Tibial nerve (tissue), 4 donors: ENCODE data around the gene DOCK1. TPM values are rescaled to one million over a fixed set of nuclear protein-coding genes. Genes with fewer than 3 reads are reported as not detected.

ENCODE experiments used
- DNase-seq, 2 donors: peaks; one replicate each; pipeline ENCODE4 v3.0.0-alpha.2; 2019; ENCODE audit warnings: low spot score in 2 of 2
- H3K27ac ChIP-seq, 4 donors: fragments of 200-600 bp; sonication (generic) in 3 of 4; one replicate each; pipeline ENCODE4 v1.5.1; 2017 to 2019; ENCODE audit warnings: mild to moderate bottlenecking in 1 of 4
- H3K27me3 ChIP-seq, 2 donors: fragments of 200-600 bp; sonication (generic) in 1 of 2; one replicate each; pipeline versions ENCODE4 v1.5.1 to v1.6.0; 2017 to 2019
- H3K36me3 ChIP-seq, 3 donors: fragments of 200-600 bp; sonication (generic); one replicate each; pipeline ENCODE4 v1.5.1; 2018 to 2019
- H3K4me1 ChIP-seq, 4 donors: fragments of 200-600 bp; sonication (generic) in 3 of 4; one replicate each; pipeline ENCODE4 v1.5.1; 2017 to 2019
- H3K4me3 ChIP-seq, 4 donors: fragments of 200-600 bp; sonication (generic) in 3 of 4; one replicate each; pipeline ENCODE4 v1.5.1; 2017 to 2019; ENCODE audit warnings: mild to moderate bottlenecking in 1 of 4, moderate library complexity in 1 of 4
- H3K9me3 ChIP-seq, 4 donors: fragments of 200-600 bp; sonication (generic) in 3 of 4; one replicate each; pipeline ENCODE4 v1.5.1; 2017 to 2019
- EP300 ChIP-seq, 2 donors: sonication (generic); formaldehyde crosslinking; IDR thresholded peaks; one replicate each; pipeline ENCODE4 v1.6.1; 2017; ENCODE audit warnings: antibody characterized with exemption in 2 of 2, mild to moderate bottlenecking in 1 of 2
- POLR2A ChIP-seq, 2 donors: fragments of 450-650 bp; IDR thresholded peaks; one replicate each; pipeline ENCODE4 v1.6.1; 2017; ENCODE audit warnings: antibody characterized with exemption in 2 of 2, mild to moderate bottlenecking in 2 of 2, moderate library complexity in 2 of 2
- WGBS, 2 donors: methylation state at CpG; one replicate each; pipeline ENCODE4 v1.1.5; 2018; 5-methylcytosine and 5-hydroxymethylcytosine counted together
- total RNA-seq, 4 donors: library from RNA; depleted of rRNA; stranded (reverse); fragments of >200 nt; gene quantifications; one replicate each; pipeline ENCODE4 v1.1.0, GENCODE V29; 2016
- TF ChIP-seq, protein P1 (sequence below), 5 experiments: fragments of 200-600 bp in 3 of 5; fragments of 450-650 bp in 2 of 5; sonication (generic) in 3 of 5; IDR thresholded peaks; one replicate each; pipeline ENCODE4 v1.5.1; 2016 to 2019; ENCODE audit warnings: antibody characterized with exemption in 5 of 5, mild to moderate bottlenecking in 3 of 5, moderate library complexity in 2 of 5

Gene DOCK1
- total RNA-seq, 4 donors from 2014 or later = 57.3 to 76.7 (median 63.7) TPM

DNA sequence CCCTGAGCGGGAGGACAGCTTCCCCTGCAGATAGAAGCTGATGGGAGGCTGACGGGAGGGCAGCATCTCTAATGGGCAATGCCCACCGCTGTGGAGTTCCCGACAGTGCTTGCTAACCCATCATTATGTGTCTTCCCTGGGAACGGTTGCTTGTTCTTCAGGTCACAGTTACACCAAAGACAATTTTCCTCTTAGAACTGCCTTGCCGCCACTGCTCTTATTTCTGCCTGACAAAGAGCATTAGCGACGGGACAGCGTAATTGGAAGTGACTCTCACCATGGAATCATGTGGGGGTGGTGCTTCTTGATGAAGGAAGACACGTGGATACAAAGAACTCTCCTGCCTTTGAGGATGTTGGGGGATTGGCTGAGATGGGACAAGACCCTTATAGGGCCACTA, 562.6 kb downstream of the DOCK1 start:
- Histone ChIP-seq H3K4me1 (no peaks in the 10 kb centered on the region), H3K27me3 (no peaks in the 10 kb centered on the region), H3K9me3 (no peaks in the 10 kb centered on the region), H3K4me3 (no peak overlapping the region), H3K36me3 (no peaks in the 10 kb centered on the region), H3K27ac (no peak overlapping the region)
- 81 to 83% methylated on average over 10 of the region's 10 CpGs for WGBS, 2 donors
- TF ChIP-seq POLR2A (IDR thresholded peaks at IDR 0.05) (no peak), EP300 (IDR thresholded peaks at IDR 0.05) (no peak)
- TF ChIP-seq, protein P1, sequence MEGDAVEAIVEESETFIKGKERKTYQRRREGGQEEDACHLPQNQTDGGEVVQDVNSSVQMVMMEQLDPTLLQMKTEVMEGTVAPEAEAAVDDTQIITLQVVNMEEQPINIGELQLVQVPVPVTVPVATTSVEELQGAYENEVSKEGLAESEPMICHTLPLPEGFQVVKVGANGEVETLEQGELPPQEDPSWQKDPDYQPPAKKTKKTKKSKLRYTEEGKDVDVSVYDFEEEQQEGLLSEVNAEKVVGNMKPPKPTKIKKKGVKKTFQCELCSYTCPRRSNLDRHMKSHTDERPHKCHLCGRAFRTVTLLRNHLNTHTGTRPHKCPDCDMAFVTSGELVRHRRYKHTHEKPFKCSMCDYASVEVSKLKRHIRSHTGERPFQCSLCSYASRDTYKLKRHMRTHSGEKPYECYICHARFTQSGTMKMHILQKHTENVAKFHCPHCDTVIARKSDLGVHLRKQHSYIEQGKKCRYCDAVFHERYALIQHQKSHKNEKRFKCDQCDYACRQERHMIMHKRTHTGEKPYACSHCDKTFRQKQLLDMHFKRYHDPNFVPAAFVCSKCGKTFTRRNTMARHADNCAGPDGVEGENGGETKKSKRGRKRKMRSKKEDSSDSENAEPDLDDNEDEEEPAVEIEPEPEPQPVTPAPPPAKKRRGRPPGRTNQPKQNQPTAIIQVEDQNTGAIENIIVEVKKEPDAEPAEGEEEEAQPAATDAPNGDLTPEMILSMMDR (IDR thresholded peaks at IDR 0.05) = no peak
- DNase-seq = no peak

DNA sequence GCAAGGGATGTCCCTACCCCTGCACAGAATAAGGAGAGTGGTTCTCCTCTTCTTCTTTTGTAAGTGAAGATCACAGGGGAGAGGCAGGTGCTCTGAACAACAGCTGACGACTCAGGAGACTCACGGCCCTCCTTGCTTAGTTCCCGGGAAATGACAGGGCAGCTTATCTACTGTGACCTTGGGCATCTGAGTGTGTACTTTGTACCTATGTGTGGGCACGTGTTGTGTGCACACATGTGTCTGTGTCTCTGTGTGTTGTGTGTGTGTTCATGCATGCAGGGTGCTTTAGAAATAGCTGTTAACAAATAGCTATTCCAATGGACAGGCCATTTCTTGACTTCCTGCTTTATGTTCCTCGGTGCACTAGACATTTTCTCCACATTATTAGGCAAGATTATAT, 563.4 kb downstream of the DOCK1 start:
- no peak overlapping the region for H3K27ac ChIP-seq
- H3K4me1 ChIP-seq = no peaks in the 10 kb centered on the region
- TF ChIP-seq POLR2A (IDR thresholded peaks at IDR 0.05) (no peak), EP300 (IDR thresholded peaks at IDR 0.05) (no peak)
- TF ChIP-seq, protein P1 (IDR thresholded peaks at IDR 0.05) = no peak
- DNase-seq = no peak
- WGBS, 2 donors = 81 to 85% methylated on average over 5 of the region's 5 CpGs
- no peak overlapping the region for H3K4me3 ChIP-seq
- no peaks in the 10 kb centered on the region for H3K36me3 ChIP-seq
- no peaks in the 10 kb centered on the region for H3K9me3 ChIP-seq
- H3K27me3 ChIP-seq = no peaks in the 10 kb centered on the region

GRCh38 chr10:127470911-127471310, 565.7 kb downstream of the DOCK1 start:
- H3K36me3 ChIP-seq = no peaks in the 10 kb centered on the region
- no peak overlapping the region for H3K4me3 ChIP-seq
- DNase-seq = no peak
- H3K27ac ChIP-seq = no peak overlapping the region
- no peak for TF ChIP-seq POLR2A (IDR thresholded peaks at IDR 0.05)
- no peak for TF ChIP-seq EP300 (IDR thresholded peaks at IDR 0.05)
- TF ChIP-seq, protein P1 (IDR thresholded peaks at IDR 0.05) = no peak
- H3K27me3 ChIP-seq = no peaks in the 10 kb centered on the region
- WGBS, 2 donors = 67 to 68% methylated on average over 5 of the region's 5 CpGs
- no peaks in the 10 kb centered on the region for H3K4me1 ChIP-seq
- H3K9me3 ChIP-seq = no peaks in the 10 kb centered on the region

DNA sequence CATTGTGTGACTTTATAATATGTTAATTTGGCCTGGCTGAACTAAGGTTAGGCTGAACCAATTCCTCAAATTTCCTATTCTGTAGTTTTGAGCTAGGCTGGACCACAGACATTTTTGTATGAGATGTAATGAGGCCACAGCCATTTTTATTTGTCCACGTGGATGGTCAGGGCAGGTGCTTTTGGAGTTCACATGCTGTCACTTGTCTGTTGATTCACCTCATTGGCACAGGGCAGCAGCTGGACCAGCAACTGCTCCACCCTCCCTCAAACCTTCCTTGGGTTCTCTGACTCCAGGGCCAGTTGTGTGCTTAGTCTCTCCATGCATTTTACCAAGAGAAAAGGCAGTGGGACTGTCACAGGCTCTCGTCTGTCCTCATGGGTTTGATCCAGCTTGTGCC, 567.7 kb downstream of the DOCK1 start:
- no peak for DNase-seq
- TF ChIP-seq POLR2A (IDR thresholded peaks at IDR 0.05) (no peak), EP300 (IDR thresholded peaks at IDR 0.05) (no peak)
- TF ChIP-seq, protein P1 (IDR thresholded peaks at IDR 0.05) = no peak
- Histone ChIP-seq H3K4me3 (no peak overlapping the region), H3K4me1 (no peaks in the 10 kb centered on the region), H3K36me3 (no peaks in the 10 kb centered on the region), H3K9me3 (no peaks in the 10 kb centered on the region), H3K27ac (no peak overlapping the region), H3K27me3 (no peaks in the 10 kb centered on the region)
- 58 to 75% methylated on average over 2 of the region's 2 CpGs for WGBS, 2 donors

GRCh38 chr10:127474501-127474900, 569.3 kb downstream of the DOCK1 start:
- DNase-seq = no peak
- Histone ChIP-seq H3K27ac (no peak overlapping the region), H3K4me3 (no peak overlapping the region), H3K4me1 (no peaks in the 10 kb centered on the region), H3K27me3 (no peaks in the 10 kb centered on the region), H3K36me3 (no peaks in the 10 kb centered on the region), H3K9me3 (no peaks in the 10 kb centered on the region)
- 0 to 45% methylated on average over 2 of the region's 2 CpGs for WGBS, 2 donors
- TF ChIP-seq EP300 (IDR thresholded peaks at IDR 0.05) (no peak), POLR2A (IDR thresholded peaks at IDR 0.05) (no peak)
- TF ChIP-seq, protein P1 (IDR thresholded peaks at IDR 0.05) = no peak
